Suprapubic skin (tissue), 3 donors: ENCODE results near the gene P2RY8.

Experiments used
- CTCF ChIP-seq, 2 donors: fragments of 200-600 bp in 1 of 2; fragments of 450-650 bp in 1 of 2; sonication (generic) in 1 of 2; IDR thresholded peaks; one replicate each; pipeline ENCODE4 v1.5.1; 2016 to 2019; ENCODE audit warnings: antibody characterized with exemption in 2 of 2, mild to moderate bottlenecking in 1 of 2, moderate library complexity in 1 of 2
- POLR2AphosphoS5 ChIP-seq, 3 donors: sonication (generic); formaldehyde crosslinking; IDR thresholded peaks; one replicate each; pipeline ENCODE4 v1.6.1; 2017; ENCODE audit warnings: antibody characterized with exemption in 3 of 3

DNA sequence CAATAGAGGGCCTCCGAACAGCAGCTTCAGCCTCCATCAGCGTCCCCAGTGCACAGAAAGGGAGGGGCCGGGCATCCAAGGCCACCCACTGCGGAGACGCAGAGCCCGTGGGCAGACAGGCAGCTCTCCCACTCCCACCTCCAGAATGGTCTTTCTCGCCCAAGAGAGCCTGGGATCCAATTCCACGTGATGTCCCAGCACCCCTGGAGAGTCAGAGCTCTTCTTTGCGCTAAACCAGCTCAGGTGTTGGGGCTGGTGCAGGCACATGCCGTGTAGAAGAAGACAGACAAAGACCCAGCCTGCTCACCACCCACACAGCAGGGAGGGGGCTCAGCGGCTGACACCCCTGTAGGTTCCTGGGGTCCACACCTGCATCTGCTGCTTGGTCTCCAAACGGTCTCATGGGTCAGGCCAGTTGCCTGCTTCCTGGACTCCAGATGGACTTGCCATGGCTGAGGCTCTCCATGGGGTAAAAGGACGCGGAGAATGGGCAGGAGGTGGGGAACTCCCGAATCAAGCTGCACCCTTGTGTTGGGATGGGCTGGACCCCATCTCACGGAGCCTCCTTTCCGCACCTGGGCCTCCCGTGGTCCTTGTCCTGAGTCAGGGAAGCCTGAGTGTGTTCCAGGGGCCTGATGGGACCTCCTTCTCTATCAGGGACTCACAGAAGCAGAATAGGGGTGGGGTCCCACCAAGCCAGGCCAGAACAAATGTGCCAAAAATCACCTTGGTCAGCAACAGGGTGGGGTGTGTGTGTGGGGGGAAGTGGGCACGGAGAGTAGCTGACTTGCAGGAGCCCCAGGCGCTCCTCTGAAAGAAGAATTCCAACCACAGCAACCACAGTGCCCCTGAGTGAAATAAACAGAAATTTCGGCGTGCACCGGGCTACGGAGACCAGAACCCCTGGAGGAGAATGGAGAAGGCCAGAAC, 72.7 kb downstream of the P2RY8 start:
- TF ChIP-seq CTCF (IDR thresholded peaks at IDR 0.05) (no peak), POLR2AphosphoS5 (IDR thresholded peaks at IDR 0.05) (no peak)
